Astrocyte (in vitro differentiated cells and primary cell): Measurements from ENCODE around the gene ACSS3. TPM values are rescaled to one million over a fixed set of nuclear protein-coding genes. Genes with fewer than 3 reads are reported as not detected.

Source experiments
- DNase-seq: peaks from one replicate; pipeline ENCODE4 v3.0.0-alpha.2; 2010; ENCODE audit warnings: low read depth
- FAIRE-seq: peaks from 2 replicates; lab custom pipeline; 2011; peaks lifted over from hg19 to GRCh38; lab: Jason Lieb, UNC
- H2AFZ ChIP-seq: 2 replicates; pipeline ENCODE4 v1.6.0; 2012; ENCODE audit warnings: low read depth, low read length, inconsistent platforms
- H3K27ac ChIP-seq: 2 replicates; pipeline ENCODE4 v1.5.1; 2011; ENCODE audit warnings: low read depth, low read length, inconsistent platforms
- H3K27me3 ChIP-seq: 2 replicates; pipeline ENCODE4 v1.6.0; 2011; ENCODE audit warnings: low read length, inconsistent platforms; ENCODE audit not compliant: insufficient read depth
- H3K36me3 ChIP-seq: 2 replicates; pipeline ENCODE4 v1.5.1; 2011; ENCODE audit warnings: low read length, inconsistent platforms; ENCODE audit not compliant: insufficient read depth
- H3K4me1 ChIP-seq: 2 replicates; pipeline ENCODE4 v1.5.1; 2011; ENCODE audit warnings: low read length, inconsistent platforms; ENCODE audit not compliant: insufficient read depth
- H3K4me2 ChIP-seq: 2 replicates; pipeline ENCODE4 v1.6.0; 2012; ENCODE audit warnings: low read length, inconsistent platforms
- H3K4me3 ChIP-seq: 2 replicates; pipeline ENCODE4 v1.5.1; 2011; ENCODE audit warnings: low read depth, mild to moderate bottlenecking, low read length, inconsistent platforms; ENCODE audit not compliant: insufficient read depth
- H3K79me2 ChIP-seq: 2 replicates; pipeline ENCODE4 v1.6.0; 2012; ENCODE audit warnings: mild to moderate bottlenecking, low read length, inconsistent platforms; ENCODE audit not compliant: insufficient read depth
- H3K9ac ChIP-seq: 2 replicates; pipeline ENCODE4 v1.6.0; 2012; ENCODE audit warnings: mild to moderate bottlenecking, low read length, inconsistent platforms
- H3K9me3 ChIP-seq: 2 replicates; pipeline ENCODE4 v1.5.1; 2012; ENCODE audit warnings: low read depth, mild to moderate bottlenecking, low read length, inconsistent platforms; ENCODE audit not compliant: insufficient read depth
- H4K20me1 ChIP-seq: 2 replicates; pipeline ENCODE4 v1.6.0; 2012; ENCODE audit warnings: low read length, inconsistent platforms; ENCODE audit not compliant: insufficient read depth
- H3K27ac Mint-ChIP-seq: one replicate; pipeline ENCODE4 v1.8.0; 2021; ENCODE audit warnings: mild to moderate bottlenecking, mixed read lengths; ENCODE audit not compliant: unreplicated experiment
- H3K27me3 Mint-ChIP-seq: one replicate; pipeline ENCODE4 v1.8.0; 2021; ENCODE audit warnings: low read depth, mixed read lengths; ENCODE audit not compliant: unreplicated experiment
- H3K36me3 Mint-ChIP-seq: one replicate; pipeline ENCODE4 v1.8.0; 2021; ENCODE audit warnings: low read depth, mixed read lengths; ENCODE audit not compliant: unreplicated experiment
- H3K4me1 Mint-ChIP-seq: one replicate; pipeline ENCODE4 v1.8.0; 2021; ENCODE audit warnings: low read depth, mixed read lengths; ENCODE audit not compliant: unreplicated experiment
- H3K4me3 Mint-ChIP-seq: one replicate; pipeline ENCODE4 v1.8.0; 2021; ENCODE audit warnings: mild to moderate bottlenecking, moderate library complexity, mixed read lengths; ENCODE audit not compliant: unreplicated experiment
- H3K9me3 Mint-ChIP-seq: one replicate; pipeline ENCODE4 v1.8.0; 2021; ENCODE audit warnings: mild to moderate bottlenecking, mixed read lengths; ENCODE audit not compliant: unreplicated experiment
- CTCF ChIP-seq: IDR thresholded peaks from 2 replicates; pipeline ENCODE4 v1.5.1; 2011; ENCODE audit warnings: low read depth, mild to moderate bottlenecking, inconsistent platforms, low read length, moderate library complexity; ENCODE audit not compliant: insufficient read depth
- EZH2 ChIP-seq: IDR thresholded peaks from 2 replicates; pipeline ENCODE4 v1.6.1; 2012; ENCODE audit warnings: mild to moderate bottlenecking, low read length, inconsistent platforms; ENCODE audit not compliant: insufficient read depth
- total RNA-seq: library from RNA; stranded (reverse); gene quantifications from 2 replicates; pipeline ENCODE4 v1.2.1, GENCODE V29; 2021

ACSS3 gene
- total RNA-seq, 1 donor from 2014 or later: 13.9 TPM

GRCh38 chr12:81167694-81168093, 89.8 kb downstream of the ACSS3 start:
- H3K27ac Mint-ChIP-seq: no peak overlapping the region
- H3K9me3 ChIP-seq: no peaks in the 10 kb centered on the region
- no peaks in the 10 kb centered on the region for H3K9me3 Mint-ChIP-seq
- TF ChIP-seq EZH2 (no peak), CTCF (no peak)
- no peak overlapping the region for H3K4me2 ChIP-seq
- no peaks in the 10 kb centered on the region for H3K79me2 ChIP-seq
- H3K4me1 ChIP-seq: peaks cover 7% of the 10 kb centered on the region
- no peaks in the 10 kb centered on the region for H3K36me3 Mint-ChIP-seq
- no peak overlapping the region for H3K4me3 Mint-ChIP-seq
- H4K20me1 ChIP-seq: no peaks in the 10 kb centered on the region
- DNase-seq: peak; percentile 49
- no peak overlapping the region for H3K9ac ChIP-seq
- no peaks in the 10 kb centered on the region for H3K27me3 Mint-ChIP-seq
- H3K36me3 ChIP-seq: no peaks in the 10 kb centered on the region
- no peak overlapping the region for H3K4me3 ChIP-seq
- H3K4me1 Mint-ChIP-seq: peaks cover 22% of the 10 kb centered on the region
- no peak for FAIRE-seq
- no peak overlapping the region for H3K27ac ChIP-seq
- H2AFZ ChIP-seq: no peak overlapping the region
- H3K27me3 ChIP-seq: no peaks in the 10 kb centered on the region

- TF ChIP-seq CTCF: no peak
- no peak for TF ChIP-seq EZH2
- no peak overlapping the region for H2AFZ ChIP-seq
- Mint-ChIP-seq H3K4me1 (peaks cover 22% of the 10 kb centered on the region), H3K36me3 (no peaks in the 10 kb centered on the region), H3K27me3 (no peaks in the 10 kb centered on the region), H3K27ac (no peak overlapping the region), H3K4me3 (no peak overlapping the region), H3K9me3 (no peaks in the 10 kb centered on the region)
- H3K9ac ChIP-seq: no peak overlapping the region
- no peak for FAIRE-seq
- H3K4me3 ChIP-seq: no peak overlapping the region
- H3K27me3 ChIP-seq: no peaks in the 10 kb centered on the region
- DNase-seq: no peak
- H3K79me2 ChIP-seq: no peaks in the 10 kb centered on the region
- no peaks in the 10 kb centered on the region for H4K20me1 ChIP-seq
- H3K27ac ChIP-seq: no peak overlapping the region
- no peak overlapping the region for H3K4me2 ChIP-seq
- peaks cover 7% of the 10 kb centered on the region for H3K4me1 ChIP-seq
- no peaks in the 10 kb centered on the region for H3K36me3 ChIP-seq
- H3K9me3 ChIP-seq: no peaks in the 10 kb centered on the region
Observed at GRCh38 chr12:81168445-81168844, 90.6 kb downstream of the ACSS3 start.

- DNase-seq: peak; percentile 14
- H3K4me3 ChIP-seq: no peak overlapping the region
- Mint-ChIP-seq H3K36me3 (no peaks in the 10 kb centered on the region), H3K27me3 (no peaks in the 10 kb centered on the region), H3K9me3 (no peaks in the 10 kb centered on the region), H3K4me3 (no peak overlapping the region), H3K4me1 (peaks cover 22% of the 10 kb centered on the region), H3K27ac (no peak overlapping the region)
- H3K9ac ChIP-seq: no peak overlapping the region
- no peak overlapping the region for H3K27ac ChIP-seq
- H3K4me2 ChIP-seq: no peak overlapping the region
- FAIRE-seq: no peak
- no peak for TF ChIP-seq EZH2
- no peak for TF ChIP-seq CTCF
- no peaks in the 10 kb centered on the region for H3K36me3 ChIP-seq
- no peaks in the 10 kb centered on the region for H3K79me2 ChIP-seq
- H2AFZ ChIP-seq: no peak overlapping the region
- no peaks in the 10 kb centered on the region for H3K27me3 ChIP-seq
- H3K4me1 ChIP-seq: peaks cover 7% of the 10 kb centered on the region
- H3K9me3 ChIP-seq: no peaks in the 10 kb centered on the region
- H4K20me1 ChIP-seq: no peaks in the 10 kb centered on the region
Observed at GRCh38 chr12:81170072-81170471, 92.2 kb downstream of the ACSS3 start.
